Skin epidermis (tissue), 12 donors: ENCODE measurements around the gene UBE2G2.

ENCODE experiments used
- H3K27ac ChIP-seq, 21 experiments: fragments of 200-600 bp; sonication (generic) in 11 of 21; one replicate each; pipeline ENCODE4 v1.5.0; 2020; ENCODE audit warnings: mild to moderate bottlenecking in 3 of 21, inconsistent platforms in 2 of 21, moderate library complexity in 2 of 21
- H3K4me3 ChIP-seq, 7 experiments: fragments of 200-600 bp; sonication (generic) in 2 of 7; one replicate each; pipeline ENCODE4 v1.5.0; 2020; ENCODE audit warnings: inconsistent platforms in 2 of 7, mild to moderate bottlenecking in 2 of 7, moderate library complexity in 1 of 7

The UBE2G2 gene

DNA sequence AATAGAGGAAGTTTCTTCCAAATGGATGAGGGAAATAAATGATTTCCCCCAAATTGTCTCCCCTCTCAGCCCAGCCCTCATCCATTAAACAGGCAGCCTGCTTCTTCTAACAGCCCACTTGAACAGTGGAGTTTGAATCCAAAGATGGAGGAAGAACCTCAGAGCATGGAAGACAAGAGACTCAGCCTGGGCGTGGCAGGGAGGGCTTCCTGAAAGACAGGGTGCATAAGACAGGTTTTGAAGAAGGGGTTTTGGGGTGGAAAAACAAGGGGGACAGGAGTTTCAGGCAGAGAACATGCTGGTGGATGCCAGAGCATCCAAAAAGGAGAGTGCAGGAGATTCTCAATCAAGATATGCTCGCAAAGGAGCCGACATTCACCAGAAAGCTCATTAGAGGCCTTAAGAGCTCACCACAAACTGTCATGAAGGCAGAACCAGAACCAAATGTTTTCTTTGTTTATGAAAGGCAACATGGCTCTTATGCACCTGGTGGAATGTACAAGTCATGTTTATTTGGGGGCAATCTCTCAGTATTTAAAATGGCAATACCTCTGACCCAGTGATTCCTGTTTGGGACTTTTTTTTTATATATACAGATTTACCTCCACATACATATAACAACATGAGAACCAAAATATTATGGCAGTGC is 63.8 kb downstream of the UBE2G2 start:
- Histone ChIP-seq H3K27ac (no peak overlapping the region), H3K4me3 (no peak overlapping the region)

DNA sequence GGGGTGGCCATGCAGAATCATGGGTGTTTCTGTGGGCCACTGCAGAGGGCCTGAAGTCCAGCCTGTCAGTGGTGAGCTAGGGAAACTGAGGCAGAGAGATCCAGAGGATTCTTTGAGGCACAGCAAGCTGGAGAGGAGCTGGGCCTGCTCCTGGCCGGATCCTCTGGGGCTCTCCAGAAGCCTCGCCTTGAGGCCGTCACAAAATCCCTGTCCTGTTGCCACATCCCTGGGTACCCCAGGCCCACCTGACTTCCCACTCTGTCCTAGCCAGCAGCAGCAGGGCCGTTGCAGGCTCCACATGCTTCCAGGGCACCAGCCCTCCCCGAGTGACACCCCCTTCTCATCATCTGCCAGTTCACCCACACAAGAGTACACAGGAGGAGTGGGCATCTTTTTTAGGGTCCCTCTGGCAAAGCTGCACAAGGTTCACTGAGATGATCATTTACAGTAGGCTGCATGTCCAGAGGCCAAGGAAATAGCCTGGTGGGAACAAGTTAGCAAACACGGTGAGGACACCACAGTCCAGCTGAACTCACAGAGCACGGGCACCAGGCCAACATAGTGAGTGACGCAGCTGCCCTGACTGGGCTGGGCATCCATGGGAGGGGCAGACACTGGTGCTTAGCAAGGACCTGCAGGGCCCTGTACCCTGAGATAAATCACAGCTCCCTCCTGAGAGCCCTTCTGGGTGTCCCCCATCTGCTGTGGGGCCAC is 65.2 kb downstream of the UBE2G2 start:
- Histone ChIP-seq H3K4me3 (no peak overlapping the region), H3K27ac (no peak overlapping the region)

DNA sequence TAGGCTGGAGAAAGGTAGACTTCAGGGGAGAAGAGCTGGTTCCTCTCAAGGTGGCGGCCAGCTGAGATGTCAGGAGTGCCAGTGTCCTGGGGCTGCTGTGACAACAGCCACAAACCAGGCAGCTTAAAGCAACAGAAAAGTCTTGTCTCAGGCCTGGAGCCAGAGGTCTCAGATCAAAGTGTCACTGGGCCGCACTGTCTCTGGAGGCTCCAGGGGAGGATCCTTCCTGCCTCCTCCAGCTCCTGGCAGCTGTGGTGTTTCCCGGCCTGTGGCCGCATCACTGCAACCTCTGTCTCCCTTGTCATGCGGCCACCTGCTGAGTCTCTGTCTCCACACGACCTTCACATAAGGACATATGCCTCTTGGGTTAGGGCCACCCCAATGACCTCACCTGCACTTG is 65.8 kb downstream of the UBE2G2 start:
- H3K27ac ChIP-seq = no peak overlapping the region

DNA sequence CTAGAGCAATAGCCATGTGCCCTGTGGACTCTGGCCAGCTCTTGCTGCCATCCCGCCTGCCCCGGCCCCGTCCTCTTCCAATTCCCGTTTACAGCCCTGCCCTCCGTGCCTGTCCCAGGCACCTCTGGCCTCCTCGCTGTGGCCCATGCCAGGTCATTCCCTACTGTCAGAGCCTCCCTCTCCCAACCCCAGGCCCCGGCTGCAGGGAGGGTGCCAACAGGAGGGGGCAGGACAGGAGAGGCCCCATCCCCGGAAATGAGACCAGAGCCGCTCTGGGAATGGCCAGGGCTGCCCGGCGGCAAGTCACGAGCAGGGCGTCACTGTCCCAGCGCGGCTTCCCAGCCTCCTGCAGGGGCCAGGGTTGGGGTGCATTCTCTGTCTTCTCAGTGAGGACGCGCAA is 66.8 kb downstream of the UBE2G2 start:
- no peak overlapping the region for H3K4me3 ChIP-seq
- no peak overlapping the region for H3K27ac ChIP-seq

More for the DNA sequence above, 65.8 kb downstream of the UBE2G2 start:
- H3K4me3 ChIP-seq = no peak overlapping the region

DNA sequence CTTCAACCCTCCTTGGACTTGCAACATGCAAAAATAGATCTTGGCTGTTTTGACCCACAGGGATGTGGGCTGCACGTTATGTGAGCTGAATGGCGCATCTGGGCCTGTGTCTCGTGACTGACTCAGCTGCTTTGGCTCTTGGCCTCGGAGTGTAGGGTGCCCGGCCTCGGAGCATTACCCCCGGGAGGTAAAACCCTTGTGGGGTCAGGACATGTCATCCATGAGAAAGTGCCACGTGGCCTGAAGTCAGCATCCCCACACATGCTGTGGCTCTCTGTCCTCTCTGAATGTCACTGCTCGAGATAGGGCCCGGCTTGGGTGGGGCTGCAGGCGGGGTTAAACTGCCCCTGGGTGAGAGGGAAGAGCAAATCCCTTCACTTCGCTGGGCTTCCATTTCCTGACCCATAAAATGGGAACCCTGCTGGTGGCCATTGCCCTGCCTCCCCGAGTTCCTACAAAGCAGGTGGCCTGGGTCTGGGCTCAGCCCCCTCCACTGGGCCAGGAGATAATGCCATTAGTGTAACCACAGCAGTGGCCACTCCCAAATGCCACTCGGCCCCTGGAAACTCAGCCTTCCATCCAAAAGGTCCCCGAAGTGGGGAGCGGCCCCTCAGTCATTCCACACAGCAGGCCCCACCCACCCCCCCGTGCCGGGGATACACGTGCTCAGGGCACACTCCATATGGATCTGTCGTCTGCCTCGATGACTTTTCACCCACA is 67.4 kb downstream of the UBE2G2 start:
- H3K27ac ChIP-seq = no peak overlapping the region
- H3K4me3 ChIP-seq = no peak overlapping the region

DNA sequence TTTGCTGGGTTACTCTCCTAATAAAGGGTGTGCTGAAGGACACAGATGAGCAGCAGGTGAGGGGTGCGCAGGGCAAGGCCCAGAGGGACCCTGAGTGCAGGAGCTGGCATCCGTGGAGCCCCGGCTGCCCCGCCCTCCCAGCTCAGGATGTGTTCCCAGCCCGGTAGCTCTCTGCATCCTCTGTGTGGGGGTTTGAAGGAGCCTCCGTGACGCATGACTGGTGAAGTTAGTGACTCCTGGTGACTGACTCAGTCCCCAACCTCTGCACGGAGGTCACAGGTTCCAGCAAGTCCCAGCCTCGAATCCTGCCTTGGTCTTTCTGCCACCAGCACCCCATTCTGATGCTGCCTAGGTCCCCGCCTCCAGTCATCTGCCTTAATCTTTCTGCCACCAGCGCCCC is 68.7 kb downstream of the UBE2G2 start:
- Histone ChIP-seq H3K4me3 (no peak overlapping the region), H3K27ac (no peak overlapping the region)

DNA sequence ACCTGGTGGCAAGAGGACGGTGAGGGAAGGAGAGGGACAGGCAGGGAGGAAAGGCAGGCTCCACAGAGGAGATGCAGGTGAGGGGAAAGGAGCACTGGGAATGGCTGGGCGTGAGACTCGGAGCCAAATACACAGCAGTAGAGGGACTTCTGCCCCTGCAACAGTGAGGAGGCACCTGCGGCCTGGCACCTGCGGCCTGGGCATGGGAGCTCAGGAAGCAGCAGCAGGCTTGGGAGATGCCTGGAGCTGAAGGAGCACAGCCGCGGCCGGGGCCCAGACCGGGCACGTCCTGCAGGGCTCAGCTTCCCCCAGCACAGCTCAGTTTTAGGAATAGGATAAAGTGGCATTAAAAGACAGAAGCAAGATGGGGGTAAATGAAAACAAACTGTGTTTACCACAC is 69.4 kb downstream of the UBE2G2 start:
- no peak overlapping the region for H3K27ac ChIP-seq
- no peak overlapping the region for H3K4me3 ChIP-seq

DNA sequence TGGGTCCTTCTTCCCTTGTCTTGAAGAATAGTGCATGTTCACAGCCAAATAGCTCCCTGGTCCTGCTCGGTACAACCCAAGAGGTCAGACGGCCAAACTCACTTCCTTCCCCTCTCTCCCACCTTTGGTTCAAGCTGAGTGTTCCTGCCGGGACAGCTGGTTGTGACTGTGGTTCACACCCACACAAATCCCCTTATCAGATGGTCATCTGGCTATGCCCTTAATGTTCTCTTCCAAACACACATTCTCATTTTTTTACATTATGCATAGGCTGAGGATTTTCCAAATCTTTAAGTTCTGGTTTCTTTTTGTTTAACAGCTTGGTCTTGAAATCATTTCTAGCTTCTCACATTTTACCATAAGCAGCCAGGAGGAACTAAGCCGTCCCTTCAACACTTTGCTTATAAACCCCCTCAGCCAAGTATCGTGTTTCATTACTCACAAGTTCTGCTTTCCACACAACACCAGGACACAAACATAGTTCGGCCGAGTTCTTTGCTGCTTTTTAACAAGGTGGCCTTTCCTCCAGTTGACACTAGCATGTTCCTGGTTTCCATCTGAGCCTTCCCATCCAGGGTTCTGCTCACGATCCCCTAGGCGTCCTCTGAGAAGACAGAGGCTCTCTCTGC is 70.6 kb downstream of the UBE2G2 start:
- Histone ChIP-seq H3K27ac (no peak overlapping the region), H3K4me3 (no peak overlapping the region)

DNA sequence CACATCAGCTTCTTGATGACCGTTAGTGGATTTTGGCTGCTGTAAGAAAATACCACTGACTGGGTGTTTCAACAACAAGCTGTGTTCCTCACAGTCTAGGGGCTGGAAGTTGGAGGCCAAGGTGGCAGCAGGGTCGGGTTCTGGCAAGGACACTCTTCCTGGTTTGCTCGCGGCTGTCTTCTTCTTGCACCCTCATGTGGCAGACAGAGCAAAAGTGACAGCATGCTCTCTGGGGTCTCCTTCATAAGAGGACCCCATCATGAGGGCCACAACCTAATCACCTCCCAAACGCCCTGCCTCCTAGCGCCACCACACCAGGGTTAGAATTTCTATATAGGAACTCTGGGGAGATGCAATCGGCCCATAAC is 71.6 kb downstream of the UBE2G2 start:
- Histone ChIP-seq H3K4me3 (no peak overlapping the region), H3K27ac (no peak overlapping the region)

DNA sequence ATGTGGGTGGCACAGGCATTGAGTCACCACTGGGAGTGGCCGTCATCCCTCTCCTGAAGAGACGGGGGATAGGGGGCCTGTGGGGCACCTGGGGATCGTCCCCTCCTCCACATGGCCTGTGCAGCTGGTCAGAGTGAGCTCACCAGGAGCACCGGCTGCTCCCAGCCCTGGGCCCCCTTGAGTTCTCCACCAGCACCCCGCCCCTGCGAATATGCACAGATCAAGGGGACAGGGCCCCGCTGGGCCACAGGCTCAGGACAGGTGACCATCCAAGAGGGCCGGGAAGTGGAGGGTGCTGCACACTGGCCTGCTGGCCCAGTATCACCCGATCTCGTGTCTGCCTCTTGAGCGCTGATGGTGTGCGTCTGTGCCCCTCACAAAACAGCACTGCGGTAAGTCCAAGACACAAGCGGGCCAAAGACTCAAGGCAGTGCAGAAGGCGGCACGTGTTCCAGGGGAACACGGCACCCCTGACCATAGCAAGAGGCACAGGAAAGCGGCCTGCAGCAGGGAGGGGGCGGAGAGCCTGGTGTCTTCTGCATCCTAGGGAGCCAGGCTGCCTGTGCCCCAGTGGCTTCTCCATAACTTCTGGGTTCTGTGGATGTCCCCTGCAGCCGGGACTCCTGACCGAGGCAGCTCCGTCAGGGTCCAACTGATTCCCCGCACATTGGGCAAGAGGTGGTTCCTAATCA is 72.1 kb downstream of the UBE2G2 start:
- H3K27ac ChIP-seq = no peak overlapping the region
- H3K4me3 ChIP-seq = no peak overlapping the region

DNA sequence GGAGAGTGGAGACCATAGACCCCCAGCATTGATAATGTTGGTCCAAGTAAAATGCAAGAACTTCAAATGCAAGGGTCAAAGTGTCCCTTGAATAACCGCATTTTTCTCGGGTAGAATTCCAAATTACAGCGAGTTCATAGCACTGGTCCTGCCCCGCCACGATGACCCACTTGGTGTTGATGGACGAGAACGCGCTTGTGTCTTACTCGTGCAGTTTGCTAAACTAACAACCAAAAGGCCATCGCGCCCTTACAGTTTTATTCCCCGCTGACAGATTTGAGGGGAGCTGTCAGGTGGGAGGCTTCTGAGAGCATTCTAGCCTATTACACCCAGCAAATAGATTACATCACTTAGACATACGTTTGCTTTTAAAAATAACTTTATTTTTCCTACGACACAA is 72.9 kb downstream of the UBE2G2 start:
- Histone ChIP-seq H3K27ac (no peak overlapping the region), H3K4me3 (no peak overlapping the region)

DNA sequence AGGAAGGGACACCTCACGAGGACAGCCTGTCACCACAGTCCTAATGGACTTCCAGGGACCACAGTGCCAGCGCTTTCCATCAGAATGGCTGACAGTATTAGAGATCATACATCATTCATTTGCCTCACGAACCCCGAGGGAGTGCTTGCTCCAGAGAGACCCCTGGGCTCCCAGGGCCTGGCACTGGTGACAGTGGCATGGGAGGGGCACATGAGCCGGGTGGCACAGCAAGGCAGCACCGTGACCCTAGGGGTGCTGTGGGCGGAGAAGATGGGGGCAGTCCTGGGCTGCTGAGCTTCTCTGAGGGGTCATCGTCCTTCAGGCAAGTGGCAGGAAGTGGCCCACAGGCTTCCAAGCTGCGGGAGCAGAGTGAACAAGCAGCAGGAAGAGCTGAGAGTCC is 73.9 kb downstream of the UBE2G2 start:
- H3K4me3 ChIP-seq = no peak overlapping the region
- no peak overlapping the region for H3K27ac ChIP-seq

DNA sequence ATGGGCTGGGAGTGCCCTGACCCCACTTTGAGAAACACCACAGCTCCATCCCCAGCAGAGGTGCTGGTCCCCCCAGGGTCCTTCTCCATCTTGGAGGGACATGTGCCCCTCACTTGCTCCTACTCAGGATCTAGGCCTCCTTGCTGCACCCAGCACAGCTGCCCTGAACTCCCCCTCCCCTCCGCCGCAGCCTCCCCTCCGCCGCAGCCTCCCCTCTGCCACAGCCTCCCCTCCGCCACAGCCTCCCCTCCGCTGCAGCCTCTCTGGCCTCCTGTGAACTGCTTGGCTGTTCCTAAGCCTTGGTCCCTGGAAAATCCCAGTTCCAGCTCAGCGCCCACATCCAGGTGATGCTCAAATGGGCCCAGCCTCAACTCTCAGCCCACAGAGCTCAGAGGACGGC is 74.3 kb downstream of the UBE2G2 start:
- Histone ChIP-seq H3K27ac (no peak overlapping the region), H3K4me3 (no peak overlapping the region)

DNA sequence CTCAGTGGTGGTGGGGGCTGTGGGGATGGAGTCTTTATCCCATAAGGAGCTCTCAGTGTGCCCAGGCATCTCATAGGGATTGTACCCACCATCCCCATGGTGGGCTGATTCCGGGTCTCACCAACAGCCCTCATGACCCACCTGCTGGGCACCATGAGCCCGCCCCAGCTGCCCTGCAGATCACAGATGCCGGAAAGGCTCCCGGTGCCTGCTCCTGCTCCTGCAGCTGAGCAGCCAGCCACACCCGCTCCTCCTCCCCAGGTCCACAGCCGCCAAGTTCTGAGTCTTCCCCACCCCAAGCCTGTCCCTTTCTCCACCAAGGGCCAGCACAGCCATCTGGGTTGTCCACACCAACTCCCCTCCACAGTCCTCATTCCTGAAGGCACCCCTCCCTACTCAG is 74.8 kb downstream of the UBE2G2 start:
- no peak overlapping the region for H3K27ac ChIP-seq

DNA sequence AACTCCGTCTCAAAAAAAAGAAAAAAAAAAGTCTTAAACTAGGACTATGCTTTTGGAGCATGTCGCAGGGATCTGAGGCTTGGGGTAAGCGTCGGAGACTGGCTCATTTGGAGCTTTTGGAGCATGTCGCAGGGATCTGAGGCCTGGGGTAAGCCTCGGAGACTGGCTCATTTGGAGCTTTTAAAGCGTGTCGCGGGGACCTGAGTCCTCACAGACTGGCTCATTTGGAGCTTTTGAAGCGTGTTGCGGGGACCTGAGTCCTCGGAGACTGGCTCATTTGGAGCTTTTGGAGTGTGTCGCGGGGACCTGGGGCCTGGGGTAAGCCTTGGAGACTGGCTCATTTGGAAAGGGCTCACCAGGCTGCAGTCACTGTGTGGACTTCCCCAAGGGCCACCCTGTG is 76.7 kb downstream of the UBE2G2 start:
- Histone ChIP-seq H3K4me3 (no peak overlapping the region), H3K27ac (no peak overlapping the region)

More for the DNA sequence above, 74.8 kb downstream of the UBE2G2 start:
- H3K4me3 ChIP-seq = no peak overlapping the region

DNA sequence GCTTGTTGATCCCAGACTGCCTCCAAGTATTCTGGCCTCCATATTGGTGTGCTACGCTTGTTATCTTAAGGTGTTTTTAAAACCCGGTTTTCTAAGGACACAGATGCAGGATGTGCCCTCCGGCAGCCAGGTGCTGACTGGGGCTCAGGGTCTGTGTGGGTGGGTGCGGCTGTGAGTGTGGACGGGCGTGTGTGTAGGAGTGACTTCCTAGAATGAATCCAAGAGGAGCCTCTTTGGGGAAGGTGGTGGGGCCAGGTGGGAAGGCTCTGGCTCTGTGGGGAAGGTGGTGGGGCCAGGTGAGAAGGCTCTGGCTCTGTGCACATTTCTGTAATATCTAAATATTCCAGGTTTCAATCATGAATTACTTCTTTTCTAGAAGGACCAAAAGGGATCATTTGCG is 77.4 kb downstream of the UBE2G2 start:
- Histone ChIP-seq H3K4me3 (no peak overlapping the region), H3K27ac (peak overlapping the region in 1 of 21 experiments; percentile 59)

DNA sequence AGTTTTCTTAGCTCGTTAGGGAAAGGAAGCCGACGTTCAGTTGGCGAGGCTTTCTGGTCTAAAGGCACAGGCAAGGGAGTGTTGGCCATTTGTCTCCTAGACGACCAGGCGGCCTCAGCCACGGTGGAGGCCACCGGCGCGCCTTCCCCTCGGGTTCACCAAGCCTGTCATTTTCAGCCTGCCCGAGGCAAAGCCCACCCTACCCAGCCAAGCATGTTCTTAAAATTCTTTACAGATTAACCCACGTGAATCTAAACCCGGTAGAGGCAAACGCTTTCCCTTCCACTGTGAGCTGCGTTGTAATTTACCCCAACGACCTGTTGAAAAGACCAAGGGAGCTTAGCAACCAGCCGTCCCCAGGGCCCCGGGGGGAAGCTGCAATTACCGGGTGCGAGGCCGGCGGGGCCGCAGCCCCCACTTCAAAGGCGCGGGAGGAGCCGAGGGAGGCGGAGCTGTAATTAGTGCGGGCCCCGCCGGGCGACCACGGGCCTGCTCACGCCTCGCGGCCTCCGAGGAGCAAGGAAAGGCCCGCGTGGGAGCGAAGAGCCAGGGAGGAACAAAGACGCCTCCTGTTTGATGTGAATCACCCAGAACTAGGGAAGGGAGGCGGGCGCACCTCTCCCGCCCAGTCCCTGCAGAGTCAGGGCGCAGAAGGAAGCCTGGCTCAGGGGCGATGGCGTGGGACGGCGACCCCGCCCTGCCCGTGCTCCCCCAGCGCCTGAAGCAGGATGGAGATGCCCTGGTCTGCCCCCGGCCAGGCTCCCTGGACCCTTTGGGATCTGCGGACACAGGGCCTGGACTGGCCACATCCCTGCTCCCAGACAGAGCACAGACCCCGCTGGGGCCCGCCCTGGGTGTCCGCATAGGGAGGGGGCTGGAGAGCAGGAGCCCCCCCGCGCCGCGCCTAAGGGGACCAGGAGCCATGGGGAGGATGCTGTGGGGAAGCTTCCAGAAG is 78.2 kb downstream of the UBE2G2 start:
- Histone ChIP-seq H3K27ac (peak overlapping the region in 1 of 21 experiments; percentile 59), H3K4me3 (no peak overlapping the region)

DNA sequence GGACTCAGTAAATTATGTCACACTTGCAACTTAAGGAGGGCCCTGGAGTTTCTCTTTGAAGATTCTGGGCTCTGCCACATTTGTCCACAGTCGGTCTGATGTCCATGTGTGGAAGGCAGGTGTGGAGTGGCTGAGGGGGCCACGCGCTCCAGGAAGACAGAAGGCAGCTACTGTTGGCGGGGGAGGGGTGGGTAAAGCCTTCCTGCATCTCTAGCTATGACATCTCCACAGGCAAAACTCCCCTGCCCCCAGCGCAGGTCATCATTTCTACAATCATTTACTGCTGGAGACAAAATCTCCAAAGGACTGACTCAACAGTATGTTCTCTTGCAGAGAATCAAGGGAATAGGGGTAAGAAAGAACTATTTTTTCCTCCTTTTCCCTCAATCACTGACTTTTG is 78.9 kb downstream of the UBE2G2 start:
- Histone ChIP-seq H3K4me3 (no peak overlapping the region), H3K27ac (peak overlapping the region in 1 of 21 experiments; percentile 59)

DNA sequence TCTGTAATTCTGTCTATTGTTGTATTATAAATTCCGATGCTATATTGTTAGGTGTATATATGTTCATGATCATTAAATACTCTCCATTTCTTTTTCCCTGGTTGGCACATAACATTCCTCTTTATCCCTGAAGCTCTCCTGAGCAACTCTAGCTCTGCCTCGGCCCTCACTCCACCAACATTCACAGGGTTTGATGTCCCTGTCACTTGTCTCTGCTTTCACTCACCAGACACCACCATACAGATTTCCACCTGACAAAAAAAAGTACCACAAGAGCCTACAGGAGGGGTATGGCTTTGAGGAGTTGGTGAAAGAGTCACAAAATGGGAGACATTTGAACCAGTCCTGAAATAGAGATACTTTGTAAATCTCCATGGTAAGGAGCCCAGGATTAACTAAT is 81.5 kb downstream of the UBE2G2 start:
- Histone ChIP-seq H3K27ac (no peak overlapping the region), H3K4me3 (no peak overlapping the region)
